GM21390 (cell line): Measurements from ENCODE around the gene TTC1.

Source experiments
- ATAC-seq: cut with Tn5 transposase; IDR thresholded peaks from one replicate; pipeline ENCODE4 v1.9.1; 2021; ENCODE audit not compliant: unreplicated experiment

TTC1 gene

GRCh38 chr5:160082614-160083500, 73.9 kb downstream of the TTC1 start:
- no peak for ATAC-seq

GRCh38 chr5:160083501-160083900, 74.6 kb downstream of the TTC1 start:
- no peak for ATAC-seq

- ATAC-seq: no peak
Observed at GRCh38 chr5:160084144-160084543, 75.2 kb downstream of the TTC1 start.

GRCh38 chr5:160087199-160087598, 78.3 kb downstream of the TTC1 start:
- no peak for ATAC-seq

DNA sequence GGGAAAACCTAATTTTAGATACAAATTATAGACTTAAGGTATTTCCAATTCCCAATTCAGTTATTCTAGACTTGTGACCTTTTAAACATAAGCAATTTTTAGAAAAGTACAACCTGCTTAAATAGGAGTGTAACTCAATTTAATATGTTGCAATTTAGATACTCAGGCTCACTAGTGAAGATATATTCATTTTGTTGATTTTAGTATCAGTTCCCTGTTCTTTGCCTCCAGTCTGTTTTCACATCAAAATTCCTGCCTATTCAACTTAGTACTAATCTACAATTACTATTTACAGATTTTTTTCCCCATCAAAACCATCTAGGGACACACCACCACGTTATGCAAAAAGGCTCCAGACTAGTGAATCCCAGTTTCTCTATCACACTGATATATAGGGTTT, 79.9 kb downstream of the TTC1 start:
- ATAC-seq: no peak

GRCh38 chr5:160089531-160089930, 80.6 kb downstream of the TTC1 start:
- no peak for ATAC-seq

DNA sequence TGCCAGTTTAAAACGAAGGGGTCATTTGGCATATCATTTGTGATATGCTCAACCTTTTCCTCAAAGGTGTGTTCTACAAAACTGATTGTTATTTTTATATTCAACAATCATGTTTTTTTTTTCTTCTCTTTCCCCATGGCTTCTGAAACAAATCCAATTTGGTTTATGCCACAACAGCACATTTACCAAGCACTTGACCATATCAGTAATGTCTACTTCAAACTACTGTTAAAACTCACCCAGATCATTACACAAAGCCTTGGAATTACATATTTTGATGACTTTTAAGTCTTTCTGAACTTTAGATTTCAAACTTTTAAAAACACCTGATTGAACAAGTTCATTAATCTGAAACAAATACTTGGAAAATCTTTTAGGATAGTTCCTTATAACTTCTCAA, 81.1 kb downstream of the TTC1 start:
- ATAC-seq: no peak

DNA sequence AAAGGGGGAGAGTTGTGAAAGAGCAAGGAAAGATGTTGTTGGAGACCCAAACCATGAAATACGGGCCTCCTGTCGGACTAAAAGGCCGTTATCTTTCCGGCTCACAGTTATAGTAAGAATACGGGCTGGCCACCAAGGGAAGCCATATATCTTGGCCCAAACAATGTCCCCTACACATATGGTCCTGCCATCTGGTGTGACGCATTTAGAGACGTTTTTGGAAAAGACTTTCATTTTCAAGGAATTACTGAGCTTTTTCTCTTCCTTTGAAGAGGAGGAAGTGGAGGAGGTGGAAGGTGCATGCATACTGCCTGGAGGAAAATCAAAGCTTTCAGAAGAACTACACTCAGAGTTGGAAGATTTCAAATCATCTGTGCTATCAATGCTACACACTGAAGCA, 83.6 kb downstream of the TTC1 start:
- ATAC-seq: no peak

- ATAC-seq: peak; percentile 87
Observed at GRCh38 chr5:160092960-160093707, 84.2 kb downstream of the TTC1 start.

DNA sequence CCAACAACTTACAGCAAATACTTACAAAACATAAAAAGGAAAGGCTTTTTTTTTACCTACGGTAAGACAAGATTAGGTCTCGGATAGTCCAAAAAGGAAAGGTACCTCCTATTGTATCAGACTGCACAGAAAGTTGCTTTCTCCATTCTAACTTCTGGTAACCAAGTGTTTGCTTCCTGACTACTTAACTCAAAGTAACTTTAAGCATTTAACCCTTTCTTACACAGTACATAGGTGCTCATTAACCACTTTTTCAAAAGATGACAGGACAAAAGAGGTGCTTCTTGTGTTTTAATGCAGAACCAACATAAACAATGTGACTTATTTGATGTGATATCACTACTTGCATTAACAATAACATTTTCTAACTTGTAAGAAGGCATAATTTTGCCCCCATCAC, 87.2 kb downstream of the TTC1 start:
- ATAC-seq: no peak

DNA sequence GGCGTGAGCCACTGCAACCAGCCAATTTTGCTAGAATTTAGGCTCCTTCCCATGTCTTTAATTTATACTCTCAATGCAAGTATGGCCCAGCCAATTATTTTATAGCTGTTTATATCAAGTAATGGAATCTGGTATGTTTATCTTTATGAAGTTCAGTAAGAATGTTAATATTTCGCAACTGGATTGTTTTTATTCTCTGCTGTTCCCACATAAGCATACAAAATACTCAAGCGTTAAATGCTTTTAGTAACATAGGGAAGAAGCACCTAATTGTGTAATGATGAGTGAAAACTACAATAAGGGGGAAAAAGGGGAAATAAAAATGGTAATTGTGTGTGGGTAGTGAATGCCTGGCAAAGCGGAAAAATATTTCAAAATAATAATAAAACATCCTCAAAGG, 89.1 kb downstream of the TTC1 start:
- ATAC-seq: no peak

DNA sequence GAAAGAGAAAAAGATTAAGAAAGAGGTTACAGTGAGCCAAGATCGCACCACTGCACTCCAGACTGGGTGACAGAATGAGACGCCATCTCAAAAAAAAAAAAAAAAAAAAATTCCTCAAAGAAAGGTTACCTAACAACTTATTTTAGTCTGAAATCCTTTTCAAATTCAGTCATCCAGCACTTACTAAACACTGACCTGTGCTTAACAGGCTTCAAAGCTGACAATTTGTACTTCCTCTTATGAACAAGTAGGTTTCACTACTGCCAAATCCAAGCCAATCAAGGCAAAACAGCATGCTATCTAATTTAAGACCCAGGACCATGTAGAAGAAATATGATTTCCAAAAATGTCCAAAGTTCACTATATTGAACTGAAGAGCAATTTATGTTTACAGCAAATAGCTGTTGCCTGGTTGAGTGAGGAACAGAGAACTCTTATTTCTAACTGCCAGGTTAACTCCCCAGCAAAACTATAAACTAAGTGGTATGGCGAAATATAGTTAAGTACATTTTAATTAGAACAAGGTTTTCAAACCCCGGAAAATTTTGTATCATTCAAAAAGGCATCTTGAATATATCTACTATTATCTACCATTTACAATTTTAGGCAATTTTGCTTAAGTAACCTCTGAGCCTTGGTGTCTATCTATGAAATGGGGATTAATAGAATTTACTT, 96.9 kb downstream of the TTC1 start:
- peak; percentile 78 for ATAC-seq

GRCh38 chr5:160108124-160108523, 99.2 kb downstream of the TTC1 start:
- ATAC-seq: no peak
